GM23338 (cell line): ENCODE results near the gene STK24.

Experiments
- CREB1 ChIP-seq: fragments of 250-450 bp; sonication (Bioruptor Pico); IDR thresholded peaks from 2 replicates; pipeline ENCODE4 v1.5.0; 2020; ENCODE audit warnings: low read depth, mild to moderate bottlenecking, moderate library complexity
- CTCF ChIP-seq, 2 experiments: fragments of 200-600 bp in 1 of 2; sonication (generic) in 1 of 2; conservative IDR thresholded peaks; 2 replicates each; pipeline versions ENCODE4 v1.5.1 to v1.6.1; 2016 to 2017; ENCODE audit warnings: antibody characterized with exemption in 2 of 2, low read depth in 2 of 2, mild to moderate bottlenecking in 2 of 2, moderate library complexity in 1 of 2
- ETS1 ChIP-seq: IDR thresholded peaks from 2 replicates; pipeline ENCODE4 v1.6.1; 2016; ENCODE audit warnings: antibody characterized with exemption
- EZH2 ChIP-seq: fragments of 200-600 bp; sonication (generic); IDR thresholded peaks from one replicate; pipeline ENCODE4 v1.8.0; 2017; ENCODE audit warnings: antibody characterized with exemption, mild to moderate bottlenecking, low read depth; ENCODE audit not compliant: unreplicated experiment
- EZH2phosphoT487 ChIP-seq: fragments of 200-600 bp; sonication (generic); IDR thresholded peaks from one replicate; pipeline ENCODE4 v1.8.1; 2018; ENCODE audit warnings: antibody characterized with exemption; ENCODE audit not compliant: unreplicated experiment
- JUNB ChIP-seq: IDR thresholded peaks from one replicate; pipeline ENCODE4 v1.6.1; 2016; ENCODE audit warnings: antibody characterized with exemption; ENCODE audit not compliant: unreplicated experiment
- NANOG ChIP-seq: IDR thresholded peaks from 2 replicates; pipeline ENCODE4 v1.6.1; 2016; ENCODE audit warnings: antibody characterized with exemption, borderline replicate concordance
- POLR2AphosphoS5 ChIP-seq: IDR thresholded peaks from 2 replicates; pipeline ENCODE4 v1.6.1; 2016; ENCODE audit warnings: antibody characterized with exemption, low read depth
- REST ChIP-seq: IDR thresholded peaks from one replicate; pipeline ENCODE4 v1.6.1; 2018; ENCODE audit warnings: antibody characterized with exemption; ENCODE audit not compliant: unreplicated experiment
- STAT1 ChIP-seq: IDR thresholded peaks from one replicate; pipeline ENCODE4 v1.6.1; 2016; ENCODE audit warnings: antibody characterized with exemption; ENCODE audit not compliant: unreplicated experiment

GRCh38 chr13:98410612-98411011 is 166.3 kb downstream of the STK24 start:
- no peak for TF ChIP-seq CTCF (conservative IDR thresholded peaks at IDR 0.05; ENCODE audit: low read depth in 2 of 2)
- TF ChIP-seq POLR2AphosphoS5: no peak
- TF ChIP-seq REST: no peak
- TF ChIP-seq EZH2: no peak
- no peak for TF ChIP-seq JUNB
- no peak for TF ChIP-seq EZH2phosphoT487
- TF ChIP-seq ETS1: no peak
- no peak for TF ChIP-seq NANOG
- TF ChIP-seq CREB1 (CRISPR knock-in tag): no peak
- no peak for TF ChIP-seq STAT1
